VCaP (cell line): ENCODE data around the gene UTY.
A peak's percentile ranks its signal among the peaks of the same experiment; 100 is the strongest.

Source experiments
- H3K27ac ChIP-seq: fragments of 450-650 bp; 2 replicates; pipeline ENCODE4 v1.5.1; 2017
- TF ChIP-seq, protein P1 (sequence below): fragments of 450-650 bp; conservative IDR thresholded peaks from 2 replicates; pipeline ENCODE4 v1.5.1; 2017; ENCODE audit warnings: mild to moderate bottlenecking, moderate library complexity

UTY gene

DNA sequence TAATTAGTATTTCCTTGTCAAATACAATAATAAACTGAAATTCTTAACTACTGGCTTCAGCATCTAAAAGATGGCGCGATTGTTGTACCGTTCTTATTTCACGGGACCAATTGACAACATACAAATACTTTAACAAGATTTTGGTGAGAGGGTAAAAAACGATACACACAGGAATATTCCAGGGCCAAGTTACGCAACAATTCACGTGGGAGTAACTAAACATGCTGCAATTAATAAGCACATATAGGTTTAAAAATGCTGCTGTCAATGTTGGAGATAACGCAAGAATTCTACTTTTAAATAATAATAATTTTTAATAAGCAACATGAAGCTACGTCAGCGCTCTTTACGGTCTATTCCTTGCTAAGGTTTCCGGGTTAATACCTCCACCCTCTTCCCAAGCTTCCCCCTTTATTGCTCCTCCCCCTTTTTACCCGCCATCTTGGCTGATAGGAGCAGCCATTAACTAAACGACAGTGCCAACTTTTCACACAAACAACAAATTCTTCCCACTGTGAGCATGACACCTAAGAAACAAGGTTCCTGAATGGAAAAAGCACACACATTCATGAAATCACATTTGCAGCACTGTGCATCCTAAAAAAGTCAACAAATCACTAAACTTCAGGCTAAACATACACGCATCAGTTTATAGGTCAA, 1.6 kb downstream of the UTY start:
- TF ChIP-seq, protein P1, sequence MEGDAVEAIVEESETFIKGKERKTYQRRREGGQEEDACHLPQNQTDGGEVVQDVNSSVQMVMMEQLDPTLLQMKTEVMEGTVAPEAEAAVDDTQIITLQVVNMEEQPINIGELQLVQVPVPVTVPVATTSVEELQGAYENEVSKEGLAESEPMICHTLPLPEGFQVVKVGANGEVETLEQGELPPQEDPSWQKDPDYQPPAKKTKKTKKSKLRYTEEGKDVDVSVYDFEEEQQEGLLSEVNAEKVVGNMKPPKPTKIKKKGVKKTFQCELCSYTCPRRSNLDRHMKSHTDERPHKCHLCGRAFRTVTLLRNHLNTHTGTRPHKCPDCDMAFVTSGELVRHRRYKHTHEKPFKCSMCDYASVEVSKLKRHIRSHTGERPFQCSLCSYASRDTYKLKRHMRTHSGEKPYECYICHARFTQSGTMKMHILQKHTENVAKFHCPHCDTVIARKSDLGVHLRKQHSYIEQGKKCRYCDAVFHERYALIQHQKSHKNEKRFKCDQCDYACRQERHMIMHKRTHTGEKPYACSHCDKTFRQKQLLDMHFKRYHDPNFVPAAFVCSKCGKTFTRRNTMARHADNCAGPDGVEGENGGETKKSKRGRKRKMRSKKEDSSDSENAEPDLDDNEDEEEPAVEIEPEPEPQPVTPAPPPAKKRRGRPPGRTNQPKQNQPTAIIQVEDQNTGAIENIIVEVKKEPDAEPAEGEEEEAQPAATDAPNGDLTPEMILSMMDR: no peak
- H3K27ac ChIP-seq: peak overlapping the region; percentile 92

DNA sequence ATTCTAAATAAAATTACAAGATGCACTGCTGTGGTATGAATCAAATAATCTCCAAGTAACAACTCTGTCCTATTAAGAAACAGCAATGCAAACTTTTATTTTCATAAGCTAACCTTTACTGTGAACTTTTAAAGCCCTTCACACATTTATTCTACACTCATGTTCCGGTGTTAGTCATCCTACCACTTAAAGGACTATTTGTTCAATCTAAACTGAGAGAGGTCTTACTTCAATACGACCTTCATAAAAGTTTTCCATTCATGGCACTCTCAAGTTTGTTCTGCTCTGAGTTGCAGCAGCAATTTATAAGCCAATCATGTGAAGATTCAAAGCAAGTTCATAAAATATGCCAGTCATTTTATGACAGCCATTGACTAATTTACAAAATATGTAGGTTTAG, 4.8 kb downstream of the UTY start:
- H3K27ac ChIP-seq: no peak overlapping the region

DNA sequence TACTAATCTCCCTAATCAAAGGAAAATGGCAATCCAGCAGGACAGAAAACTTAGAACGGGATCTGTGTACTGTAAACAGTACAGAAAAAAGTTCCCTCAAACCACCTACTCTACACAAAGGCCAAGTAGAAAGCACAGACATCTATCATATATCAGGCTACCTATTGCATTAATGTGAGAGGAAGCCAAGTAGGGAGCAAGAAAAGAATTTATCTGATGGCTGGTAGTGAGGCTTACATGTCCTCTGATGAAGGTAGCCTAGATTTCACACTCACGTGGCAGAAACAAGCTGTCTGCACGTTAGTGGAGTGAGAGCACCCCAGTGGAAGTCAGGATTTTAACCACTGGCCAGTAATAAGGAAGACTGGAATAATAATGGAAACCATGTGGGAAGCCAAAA, 28.3 kb downstream of the UTY start:
- TF ChIP-seq, protein P1: no peak
- no peak overlapping the region for H3K27ac ChIP-seq

More for the DNA sequence above, 4.8 kb downstream of the UTY start:
- TF ChIP-seq, protein P1: no peak

DNA sequence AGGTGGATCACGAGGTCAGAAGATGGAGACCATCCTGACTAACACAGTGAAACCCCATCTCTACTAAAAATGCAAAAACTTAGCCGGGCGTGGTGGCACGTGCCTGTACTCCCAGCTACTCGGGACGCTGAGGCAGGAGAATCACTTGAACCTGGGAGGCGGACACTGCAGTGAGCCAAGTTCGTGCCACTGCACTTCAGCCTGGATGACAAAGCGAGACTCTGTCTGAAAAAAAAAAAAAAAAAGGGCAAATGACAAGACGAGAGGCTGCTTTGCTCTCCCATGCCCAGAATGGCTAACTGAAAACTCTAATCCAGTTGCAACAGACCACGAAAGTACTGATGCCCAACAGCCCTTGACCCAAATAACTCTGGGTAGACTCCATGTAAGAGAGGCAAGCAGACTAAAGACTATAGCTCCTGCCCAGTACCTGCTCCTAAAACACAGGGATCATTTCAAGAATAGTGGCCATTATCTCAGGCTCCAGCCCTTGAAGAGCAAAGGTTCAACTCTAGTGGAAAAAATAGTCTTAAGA, 29.2 kb downstream of the UTY start:
- H3K27ac ChIP-seq: no peak overlapping the region
- TF ChIP-seq, protein P1: no peak

DNA sequence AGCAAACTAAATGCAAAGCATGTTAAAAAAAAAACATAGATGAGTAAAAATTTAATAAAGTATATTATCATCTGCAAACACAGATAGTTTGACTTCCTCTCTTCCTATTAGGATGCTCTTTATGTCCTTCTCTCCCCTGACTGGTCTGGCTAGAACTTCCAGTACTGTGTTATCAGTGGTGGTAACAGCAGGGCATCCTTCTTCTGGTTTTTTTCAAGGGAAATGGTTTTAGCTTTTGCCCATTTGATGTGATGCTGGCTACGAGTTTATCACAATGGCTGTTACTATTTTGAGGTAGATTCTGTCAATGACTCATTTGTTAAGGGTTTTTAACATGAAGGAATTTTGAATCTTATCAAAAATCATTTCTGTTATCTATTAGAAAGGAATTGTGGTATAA, 34.3 kb downstream of the UTY start:
- no peak overlapping the region for H3K27ac ChIP-seq

DNA sequence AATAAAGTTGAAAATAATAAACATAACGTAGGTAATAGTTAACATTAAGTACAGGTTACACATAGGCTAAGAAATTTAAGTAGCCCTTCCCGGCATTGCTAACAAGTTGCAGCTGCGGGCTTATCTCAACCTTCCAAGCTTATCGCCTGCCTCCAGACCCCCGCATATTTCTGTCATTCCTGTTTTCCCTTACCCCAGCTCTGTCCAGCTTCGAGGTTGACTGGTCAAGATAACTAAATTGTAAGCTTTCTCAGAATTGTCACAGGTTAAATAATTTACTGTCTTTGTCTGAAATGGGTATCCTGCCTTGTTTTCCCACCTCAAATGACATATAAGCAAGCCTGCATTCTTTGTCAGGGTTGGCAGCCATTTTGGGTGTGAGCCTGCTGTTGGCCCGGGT, 36.7 kb downstream of the UTY start:
- no peak overlapping the region for H3K27ac ChIP-seq
- TF ChIP-seq, protein P1: no peak

More for the DNA sequence above, 34.3 kb downstream of the UTY start:
- TF ChIP-seq, protein P1: no peak

DNA sequence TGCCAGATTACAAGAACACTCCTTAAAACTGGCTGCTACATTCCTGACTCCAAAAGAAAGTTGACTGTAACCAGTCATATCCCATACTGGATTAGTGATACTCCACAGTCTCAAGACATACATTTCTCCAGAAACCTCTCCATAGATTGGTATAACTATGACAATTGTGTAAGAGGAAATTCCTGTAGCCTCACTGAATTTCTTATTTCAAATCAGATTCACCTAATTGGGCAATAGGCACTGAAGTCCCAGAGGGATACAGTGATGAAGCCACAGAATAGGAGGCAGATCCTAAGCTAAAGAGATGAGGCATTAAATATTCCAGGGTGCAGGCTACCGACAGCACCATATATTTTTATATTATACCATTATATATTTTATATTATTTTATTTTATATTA, 39.0 kb downstream of the UTY start:
- TF ChIP-seq, protein P1: no peak
- H3K27ac ChIP-seq: no peak overlapping the region
